HG03457 (cell line): ENCODE measurements around the gene ATAD3B.
"Not testable (repeated sequence)": the region's sequence is repeated elsewhere in the genome, so short reads cannot be mapped to it uniquely, and the experiment has no call there.

Experiments used
- ATAC-seq: cut with Tn5 transposase; IDR thresholded peaks from one replicate; pipeline ENCODE4 v1.9.1; 2021; ENCODE audit warnings: moderate number of reproducible peaks; ENCODE audit not compliant: unreplicated experiment

ATAD3B gene

DNA sequence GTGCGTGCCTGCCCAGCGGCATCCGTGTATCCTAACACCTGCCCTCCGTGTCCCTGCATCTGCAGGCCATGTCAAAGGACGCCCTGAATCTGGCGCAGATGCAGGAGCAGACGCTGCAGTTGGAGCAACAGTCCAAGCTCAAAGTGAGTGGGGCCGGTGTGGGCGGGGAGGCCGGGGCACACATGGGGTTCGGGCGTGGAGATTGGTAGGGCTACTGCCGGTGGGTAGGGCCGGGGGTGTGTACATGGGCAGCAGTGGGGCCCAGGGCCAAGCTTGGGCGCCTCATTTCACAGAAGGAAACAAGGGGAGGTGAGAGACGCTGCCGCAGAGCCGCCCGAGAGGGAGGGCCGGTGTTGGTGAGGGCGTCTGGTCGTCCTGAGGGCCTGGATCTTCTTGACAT lies 20.9 kb upstream of the ATAD3B start:
- ATAC-seq: not testable (repeated sequence)

DNA sequence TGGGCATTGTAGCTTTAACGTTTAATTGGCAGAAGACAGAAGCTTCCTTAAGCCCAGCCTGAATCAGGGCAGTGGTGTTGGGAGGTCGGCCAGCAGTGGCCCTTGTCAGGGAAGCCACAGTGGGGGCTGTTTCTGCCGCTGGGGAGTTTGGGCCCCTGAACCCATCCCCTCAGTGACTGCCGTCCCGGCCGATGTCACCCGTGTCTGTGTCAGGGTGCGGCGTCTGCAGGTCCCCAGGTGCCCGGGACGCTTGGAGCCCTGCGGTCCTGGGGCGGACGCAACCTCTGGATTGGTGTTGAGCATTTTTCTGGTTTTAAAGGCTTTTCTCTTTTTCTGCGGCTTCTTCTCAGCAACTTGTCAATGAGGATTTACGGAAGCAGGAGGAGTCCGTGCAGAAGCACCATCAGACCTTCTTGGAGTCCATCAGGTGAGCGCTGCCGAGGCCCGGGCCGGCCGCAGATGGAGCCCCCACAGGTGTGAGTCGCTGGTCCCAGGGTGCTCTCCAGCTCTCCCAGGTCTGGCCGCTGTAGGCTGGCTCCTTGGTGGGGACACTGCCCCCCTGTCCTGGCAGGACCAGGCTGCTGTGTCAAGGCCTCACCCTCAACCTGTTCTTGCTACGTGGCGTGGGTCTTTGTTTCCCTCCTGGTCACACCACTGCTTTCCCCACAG lies 19.7 kb upstream of the ATAD3B start:
- no peak for ATAC-seq

DNA sequence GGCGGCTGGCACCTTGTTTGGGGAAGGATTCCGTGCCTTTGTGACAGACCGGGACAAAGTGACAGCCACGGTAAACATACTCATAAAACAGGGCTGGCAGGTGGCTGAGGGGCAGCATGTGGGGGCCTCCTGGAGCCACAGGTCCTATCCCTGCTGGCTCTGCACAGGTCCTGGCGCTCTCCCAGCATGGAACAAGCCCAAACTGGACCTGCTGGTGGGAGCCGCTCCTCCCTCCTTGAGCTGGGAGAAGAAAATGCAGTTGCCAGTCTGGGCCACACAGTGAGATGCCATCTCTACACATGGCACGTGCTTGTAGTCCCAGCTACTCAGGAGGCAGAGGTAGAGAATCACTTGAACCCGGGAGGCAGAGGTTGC lies 19.2 kb upstream of the ATAD3B start:
- not testable (repeated sequence) for ATAC-seq

DNA sequence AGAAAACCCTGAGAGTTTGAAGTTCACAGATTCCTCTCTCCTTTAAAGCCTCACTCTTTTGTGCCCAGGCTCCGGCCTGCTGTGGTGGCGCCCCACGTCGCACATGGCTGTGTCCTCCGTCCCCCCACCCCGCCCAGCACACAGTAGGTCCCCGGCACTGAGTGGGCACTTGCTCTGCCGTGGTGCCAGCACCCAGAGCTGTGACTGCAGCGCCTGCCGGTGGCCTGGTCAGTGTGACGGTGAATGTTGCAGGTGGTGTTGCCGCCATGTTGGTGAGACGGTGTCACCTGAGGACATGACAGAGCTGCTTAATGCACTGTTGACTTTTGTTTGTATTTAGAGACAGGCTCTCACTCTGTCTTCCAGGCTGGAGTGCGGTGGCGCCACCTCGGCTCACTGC lies 18.7 kb upstream of the ATAD3B start:
- ATAC-seq: no peak

DNA sequence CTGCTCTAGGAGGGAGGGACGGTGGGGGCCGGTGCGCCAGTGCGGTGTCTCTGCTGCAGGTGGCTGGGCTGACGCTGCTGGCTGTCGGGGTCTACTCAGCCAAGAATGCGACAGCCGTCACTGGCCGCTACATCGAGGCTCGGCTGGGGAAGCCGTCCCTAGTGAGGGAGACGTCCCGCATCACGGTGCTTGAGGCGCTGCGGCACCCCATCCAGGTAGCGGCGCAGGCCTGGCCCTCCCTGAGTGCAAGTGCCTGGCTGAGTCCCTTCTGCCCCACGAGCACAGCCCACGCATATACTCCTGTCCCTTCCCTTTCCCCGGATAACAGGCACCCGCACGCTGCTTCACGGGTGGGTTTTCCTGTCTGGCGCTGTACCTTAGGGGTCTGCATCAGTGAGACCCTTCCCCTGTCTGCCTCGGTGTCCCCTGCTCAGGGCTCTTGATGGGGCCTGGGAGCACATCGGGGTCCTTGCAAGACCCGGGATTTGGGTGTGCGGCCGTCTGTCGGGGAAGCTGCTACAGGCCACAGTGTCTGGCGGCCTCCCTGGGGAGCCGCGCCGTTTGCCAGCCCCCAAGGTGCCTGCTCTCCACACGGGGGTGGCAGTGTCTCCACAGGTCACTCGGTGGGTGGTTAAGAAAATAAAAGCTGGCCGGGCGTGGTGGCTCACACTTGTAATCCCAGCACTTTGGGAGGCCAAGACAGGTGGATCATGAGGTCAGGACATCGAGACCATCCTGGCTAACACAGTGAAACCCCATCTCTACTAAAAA lies 17.1 kb upstream of the ATAD3B start:
- not testable (repeated sequence) for ATAC-seq

DNA sequence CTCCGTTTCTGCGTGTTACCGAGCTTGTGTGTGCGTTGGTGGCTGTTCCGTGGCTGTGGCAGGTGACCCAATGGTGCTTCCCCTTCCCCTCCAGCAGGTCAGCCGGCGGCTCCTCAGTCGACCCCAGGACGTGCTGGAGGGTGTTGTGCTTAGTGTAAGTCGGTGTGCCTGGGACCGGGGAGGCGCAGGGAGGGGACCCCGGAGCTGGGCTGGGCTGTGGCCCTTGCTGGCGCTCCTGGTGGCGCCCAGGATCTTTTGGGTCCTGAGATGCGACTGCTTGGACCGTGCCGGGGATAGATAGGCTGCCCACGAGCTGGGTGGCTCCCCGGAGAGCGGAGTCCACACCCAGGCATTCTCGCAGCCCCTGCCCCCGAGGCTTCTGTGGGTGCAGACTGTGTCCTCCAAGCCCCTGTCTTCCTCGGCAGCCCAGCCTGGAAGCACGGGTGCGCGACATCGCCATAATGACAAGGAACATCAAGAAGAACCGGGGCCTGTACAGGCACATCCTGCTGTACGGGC lies 16.1 kb upstream of the ATAD3B start:
- ATAC-seq: no peak

DNA sequence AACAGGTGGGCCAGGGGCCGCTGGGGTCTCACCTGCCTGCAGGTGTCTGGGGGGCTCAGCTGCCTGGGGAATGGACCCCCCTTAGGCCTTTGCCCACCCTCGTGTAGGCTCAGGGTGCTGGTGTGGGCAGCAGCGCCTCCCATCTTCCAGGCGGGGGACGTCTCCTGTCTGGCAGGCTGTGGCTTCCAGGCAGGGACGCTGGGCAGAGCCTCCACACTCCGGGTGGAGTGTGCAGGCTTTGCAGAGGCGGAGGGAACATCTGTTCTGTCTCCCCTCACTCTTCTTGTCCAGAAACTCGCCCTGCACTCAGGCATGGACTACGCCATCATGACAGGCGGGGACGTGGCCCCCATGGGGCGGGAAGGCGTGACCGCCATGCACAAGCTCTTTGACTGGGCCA lies 15.6 kb upstream of the ATAD3B start:
- not testable (repeated sequence) for ATAC-seq

DNA sequence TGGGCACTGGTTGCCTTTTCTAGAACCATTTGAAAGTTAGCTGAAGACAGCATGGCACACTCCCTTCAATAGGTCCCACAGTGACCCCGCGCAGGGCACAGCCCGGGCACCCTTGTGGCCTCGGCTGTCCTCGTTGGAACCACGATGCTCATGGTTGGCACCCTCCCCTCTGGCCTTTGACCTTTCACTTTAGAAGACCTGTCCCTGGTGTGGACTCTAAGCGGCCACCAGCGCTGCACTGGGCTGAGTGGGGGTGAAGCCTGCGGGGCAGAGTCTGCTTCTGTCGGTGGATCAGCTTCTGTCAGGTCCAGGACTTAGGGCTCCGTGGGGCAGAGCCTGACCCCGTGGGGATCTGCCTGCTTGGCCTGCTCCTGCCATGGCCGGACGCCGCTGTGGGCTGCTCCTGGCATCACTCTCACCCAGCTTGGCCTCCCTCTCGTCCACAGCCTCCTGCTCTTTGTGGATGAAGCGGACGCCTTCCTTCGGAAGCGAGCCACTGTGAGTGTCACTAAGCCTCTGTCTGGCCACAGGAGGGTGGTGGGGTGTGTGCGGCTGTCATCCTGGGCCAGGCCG lies 14.8 kb upstream of the ATAD3B start:
- not testable (repeated sequence) for ATAC-seq

DNA sequence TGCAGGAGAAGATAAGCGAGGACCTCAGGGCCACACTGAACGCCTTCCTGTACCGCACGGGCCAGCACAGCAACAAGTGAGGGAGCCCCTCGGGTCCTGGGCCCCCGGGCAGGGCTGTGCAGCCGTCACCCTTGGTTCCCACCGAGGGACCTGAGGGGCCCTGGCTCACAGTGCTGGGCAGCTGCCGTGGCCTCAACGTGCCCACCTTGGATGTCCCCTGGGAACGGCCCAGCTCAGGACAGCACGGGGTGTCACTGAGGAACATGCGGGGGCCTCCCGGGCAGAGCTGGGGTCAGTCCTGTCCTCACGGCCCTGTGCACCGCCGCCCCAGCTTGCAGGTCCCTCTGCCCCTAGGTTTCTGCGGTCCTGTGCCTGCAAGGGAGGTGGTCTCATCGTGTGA lies 12.4 kb upstream of the ATAD3B start:
- not testable (repeated sequence) for ATAC-seq

DNA sequence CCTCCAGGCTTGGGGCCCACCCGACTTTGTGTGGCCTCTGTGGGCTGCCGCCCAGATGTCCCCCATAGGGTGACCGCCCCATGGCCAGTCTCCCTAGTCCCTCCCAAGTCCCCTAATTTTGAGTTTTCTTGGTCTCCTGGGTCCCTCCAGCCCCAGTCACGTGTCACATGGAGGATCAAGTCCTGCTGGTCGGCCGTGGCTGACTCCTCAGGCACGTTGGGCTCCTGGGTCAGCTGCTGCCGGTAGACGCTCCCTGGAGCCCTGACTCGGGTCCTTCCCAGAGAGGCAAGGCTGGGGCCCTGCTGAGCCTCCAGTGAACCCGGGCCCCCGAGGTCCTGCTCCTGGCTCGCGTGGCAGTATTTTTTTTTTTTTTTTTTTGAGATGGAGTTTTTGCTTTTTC lies 11.9 kb upstream of the ATAD3B start:
- ATAC-seq: not testable (repeated sequence)

DNA sequence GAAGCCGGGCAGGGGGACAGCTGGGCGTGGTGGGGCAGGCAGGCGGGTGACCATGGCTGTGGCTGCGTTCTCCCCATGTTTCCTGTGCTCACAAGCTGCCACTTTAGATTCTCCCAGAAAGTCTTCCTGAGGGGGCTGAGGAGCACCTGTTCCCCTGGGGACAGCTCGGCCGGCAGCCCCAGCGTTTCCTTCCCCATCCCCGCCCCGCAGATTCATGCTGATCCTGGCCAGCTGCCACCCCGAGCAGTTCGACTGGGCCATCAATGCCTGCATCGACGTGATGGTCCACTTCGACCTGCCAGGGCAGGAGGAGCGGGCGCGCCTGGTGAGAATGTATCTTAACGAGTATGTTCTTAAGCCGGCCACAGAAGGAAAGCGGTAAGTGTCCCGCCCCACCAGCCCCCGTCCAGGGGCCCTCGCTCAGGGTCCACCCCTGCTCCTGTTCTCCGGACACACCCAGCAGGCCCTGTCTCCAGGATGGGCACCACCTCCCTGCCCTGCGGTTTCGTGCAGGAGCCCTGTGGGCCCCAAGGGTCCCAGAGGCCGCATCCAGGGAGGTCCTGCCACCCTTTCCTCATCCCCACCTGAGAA lies 10.9 kb upstream of the ATAD3B start:
- ATAC-seq: no peak

DNA sequence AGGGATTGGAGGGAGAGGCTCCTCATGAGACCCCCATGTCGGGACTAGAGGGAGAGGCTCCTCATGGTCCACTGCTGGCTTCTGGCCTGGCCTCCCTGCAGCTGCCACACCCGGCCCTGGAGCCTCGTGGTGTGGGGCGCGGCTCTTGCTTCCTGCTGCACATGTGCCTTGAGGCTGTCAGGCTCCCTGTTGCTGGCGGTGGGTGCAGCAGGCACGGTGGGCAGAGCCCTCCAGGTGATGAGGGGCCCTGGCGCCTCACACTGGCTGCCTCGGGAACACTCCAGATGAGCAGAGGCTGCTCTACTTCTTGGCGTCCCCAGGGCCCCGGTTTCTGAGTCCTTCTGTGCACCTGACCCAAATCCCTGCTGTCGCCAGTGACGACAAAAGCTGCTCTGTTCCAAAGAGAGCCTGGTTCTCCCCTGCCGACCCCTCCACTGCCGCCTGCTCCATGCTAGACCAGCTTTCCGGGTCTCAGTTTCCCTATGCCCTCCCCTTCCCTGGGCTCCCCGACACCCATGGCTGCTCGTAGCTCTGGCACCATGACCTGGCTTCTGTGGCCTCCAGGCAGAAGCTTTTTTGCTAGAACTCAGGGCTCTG lies 9.7 kb upstream of the ATAD3B start:
- no peak for ATAC-seq

DNA sequence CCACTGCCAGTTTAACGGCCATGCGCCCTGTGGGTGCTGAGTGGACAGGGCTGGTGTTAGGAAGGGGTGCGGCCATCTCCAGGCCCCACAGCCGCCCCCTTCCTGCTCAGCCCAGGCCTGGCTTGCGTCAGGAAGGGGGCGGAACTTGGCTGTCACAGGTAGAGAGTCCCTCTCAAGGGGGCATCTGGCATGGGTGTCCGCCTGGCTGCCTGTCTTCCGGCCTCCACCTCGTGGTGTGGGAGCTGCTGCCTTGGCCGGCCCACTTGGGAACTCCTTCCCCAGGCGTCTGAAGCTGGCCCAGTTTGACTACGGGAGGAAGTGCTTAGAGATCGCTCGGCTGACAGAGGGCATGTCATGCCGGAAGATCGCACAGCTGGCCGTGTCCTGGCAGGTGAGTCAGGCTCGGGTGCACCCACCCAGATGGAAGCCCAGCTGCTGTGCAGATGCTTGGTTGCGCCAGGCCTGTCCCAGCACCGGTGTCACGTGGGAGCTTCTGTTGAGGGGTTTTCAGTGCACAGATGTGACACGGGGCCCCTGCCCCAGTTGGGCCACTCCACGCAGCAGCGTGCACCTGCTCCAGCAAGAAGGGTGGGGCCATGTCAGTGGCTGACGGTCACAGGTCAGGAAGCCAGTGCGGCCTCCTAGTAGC lies 9.1 kb upstream of the ATAD3B start:
- ATAC-seq: no peak

DNA sequence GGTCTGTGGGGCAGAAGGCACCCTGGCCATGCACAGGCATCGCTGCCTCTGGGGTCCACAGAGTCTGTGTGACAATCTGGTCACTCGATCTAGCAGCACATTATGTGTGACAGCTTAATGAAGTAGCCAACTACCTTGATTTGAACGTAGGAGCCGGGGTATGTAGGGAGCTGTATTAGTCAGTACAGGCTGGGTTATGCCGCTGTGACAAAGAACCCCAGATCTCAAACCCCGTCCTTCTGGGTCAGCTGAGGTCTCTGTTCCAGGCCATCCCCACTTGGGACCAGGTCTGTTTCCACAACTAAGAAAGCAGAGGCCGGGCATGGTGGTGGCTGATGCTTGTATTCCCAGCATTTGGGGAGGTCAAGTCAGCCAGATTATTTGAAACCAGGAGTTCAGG lies 8.3 kb upstream of the ATAD3B start:
- ATAC-seq: no peak

DNA sequence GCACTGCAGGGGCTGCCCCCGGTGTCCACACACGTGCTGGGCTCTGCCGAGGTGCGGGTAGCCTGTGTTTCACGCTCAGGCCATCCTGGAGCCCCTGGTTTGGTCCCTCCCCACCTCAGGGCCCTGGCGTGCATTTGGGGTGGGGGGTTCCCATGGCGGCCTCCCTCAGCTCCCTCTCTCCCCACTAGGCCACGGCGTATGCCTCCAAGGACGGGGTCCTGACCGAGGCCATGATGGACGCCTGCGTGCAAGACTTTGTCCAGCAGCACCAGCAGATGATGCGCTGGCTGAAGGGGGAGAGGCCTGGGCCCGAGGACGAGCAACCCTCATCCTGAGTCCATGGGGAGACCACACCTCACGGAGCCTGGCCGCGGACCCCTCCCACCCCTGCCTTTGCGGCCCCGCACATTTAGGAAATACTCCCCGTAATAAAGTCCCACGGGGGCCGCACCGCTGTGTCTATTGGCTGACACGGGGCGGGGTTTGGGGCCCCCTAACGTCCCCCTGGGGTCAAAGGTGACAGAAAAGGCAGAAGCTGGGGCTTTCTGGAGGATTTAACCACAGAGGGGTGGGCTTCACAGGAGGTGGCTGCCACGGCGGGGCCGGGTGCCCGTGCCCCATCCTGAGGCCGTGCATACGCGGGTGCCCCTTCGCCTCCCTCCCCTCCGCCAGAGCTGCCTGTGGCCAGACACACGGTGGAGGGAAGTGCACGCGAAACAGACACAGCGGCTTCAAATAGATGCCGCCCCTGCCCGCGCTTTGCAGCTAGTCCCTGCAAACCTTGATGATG lies 3.2 kb upstream of the ATAD3B start:
- not testable (repeated sequence) for ATAC-seq

DNA sequence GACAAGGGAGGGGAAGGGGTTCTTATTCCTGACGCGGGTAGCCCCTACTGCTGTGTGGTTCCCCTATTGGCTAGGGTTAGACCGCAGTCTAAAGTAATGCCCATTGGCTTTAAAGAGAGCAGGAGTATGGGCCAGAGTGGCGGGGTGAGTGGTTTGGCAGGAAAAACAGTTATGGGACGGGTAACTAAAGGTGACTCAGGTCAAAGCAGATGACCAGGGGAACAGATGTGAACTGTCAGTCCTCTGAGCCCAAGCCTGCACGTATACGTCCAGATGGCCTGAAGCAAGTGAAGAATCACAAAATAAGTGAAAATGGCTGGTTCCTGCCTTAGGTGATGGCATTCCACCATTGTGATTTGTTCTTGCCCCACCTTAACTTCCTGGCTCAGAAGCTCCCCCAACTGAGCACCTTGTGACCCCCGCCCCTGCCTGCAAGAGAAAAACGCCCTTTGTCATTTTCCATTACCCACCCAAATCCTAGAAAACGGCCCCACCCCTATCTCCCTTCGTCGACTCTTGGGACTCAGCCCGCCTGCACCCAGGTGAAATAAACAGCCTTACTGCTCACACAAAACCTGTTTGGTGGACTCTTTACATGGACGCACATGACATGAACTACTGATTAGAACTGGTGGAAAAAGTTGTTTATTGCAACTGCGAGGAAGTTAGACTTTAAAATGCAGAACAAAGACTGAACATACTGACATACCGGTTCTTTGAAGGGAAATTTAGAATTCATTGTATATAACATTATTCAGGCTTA lies 758 bp upstream of the ATAD3B start:
- no peak for ATAC-seq

DNA sequence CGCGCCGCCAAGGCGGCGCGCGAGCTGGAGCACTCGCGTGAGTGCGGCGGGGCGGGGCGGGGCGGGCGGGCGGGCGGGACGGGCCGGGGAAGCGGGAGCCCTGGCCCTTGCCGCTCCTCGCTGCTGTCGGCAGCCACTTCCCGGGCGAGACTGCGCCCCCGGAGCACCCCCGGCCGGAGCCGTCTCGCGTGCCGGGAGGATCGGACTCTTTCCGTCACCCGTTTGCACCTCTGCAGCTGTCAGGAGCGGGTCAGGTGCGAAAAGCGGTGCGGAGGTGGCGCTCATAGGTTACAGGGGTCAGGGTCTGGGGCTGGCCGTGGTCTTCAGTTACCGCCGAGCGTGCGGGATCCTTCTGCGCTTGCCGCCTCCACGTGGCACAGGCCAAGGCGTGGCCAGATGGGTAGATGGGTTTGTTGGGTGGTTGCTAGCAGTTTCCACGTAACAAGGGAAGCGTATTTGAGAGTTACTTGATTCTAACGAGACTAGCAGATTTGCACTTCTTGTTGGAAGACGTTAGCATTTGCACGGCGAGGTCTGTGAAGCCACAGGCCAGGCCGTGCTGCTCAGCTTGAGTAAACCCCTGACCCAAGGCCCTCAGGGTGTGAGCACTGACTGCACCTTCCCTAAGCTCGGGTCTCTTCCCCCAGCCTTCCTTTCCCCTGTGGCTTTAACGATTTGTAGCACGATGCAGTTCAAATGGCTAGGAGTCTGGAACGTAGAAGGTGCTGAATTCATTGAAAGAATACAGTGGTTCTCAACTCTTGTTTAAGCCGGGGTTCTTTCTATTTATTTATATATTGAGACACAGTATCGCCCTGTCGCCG lies 700 bp downstream of the ATAD3B start:
- not testable (repeated sequence) for ATAC-seq

DNA sequence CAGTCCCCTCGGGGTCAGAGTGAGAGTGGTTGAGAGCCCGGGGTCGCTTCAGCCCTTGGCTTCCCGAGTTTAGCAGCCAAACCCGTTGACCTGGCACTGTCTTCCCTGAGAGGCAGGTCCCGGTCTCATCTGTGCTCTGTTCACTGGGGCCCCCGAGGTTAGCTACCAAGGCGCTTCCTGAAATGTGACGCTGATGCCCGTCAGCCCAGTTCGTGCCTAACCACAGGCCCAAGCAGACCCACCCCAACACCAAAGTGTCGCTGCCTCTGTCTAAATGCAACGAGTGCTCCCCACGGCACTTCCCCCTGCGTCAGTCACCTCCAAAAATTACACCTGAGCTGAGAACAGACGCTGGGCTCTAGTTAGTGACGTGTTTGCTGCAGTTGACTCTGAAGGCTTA lies 4.4 kb downstream of the ATAD3B start:
- not testable (repeated sequence) for ATAC-seq
